ENCODE results near the gene CCDC15. TPM values are rescaled to one million over a fixed set of nuclear protein-coding genes. Genes with fewer than 3 reads are reported as not detected.

Gene CCDC15
- total and polyA plus RNA-seq, 2 of the 13 experiments (the other 11 are each of a cell fraction or from before 2014, with no cell fraction given) = 2.2 to 4.6 TPM

- Histone ChIP-seq H3K9ac (ENCODE audit: insufficient read depth, low read depth, low read length) (no peak overlapping the region), H4K20me1 (ENCODE audit: insufficient read depth, low read length) (no peaks in the 10 kb centered on the region), H3K4me3 (replicated peaks in 1 of 3; ENCODE audit: insufficient read depth in 1 of 3, low read depth in 2 of 3, low read length in 3 of 3) (no peak overlapping the region), H3K36me3 (replicated peaks in 1 of 2; ENCODE audit: control insufficient read depth in 1 of 2, insufficient read depth in 2 of 2, low read length in 2 of 2) (no peaks in the 10 kb centered on the region), H3K4me2 (ENCODE audit: low read depth, low read length) (no peak overlapping the region), H3K79me2 (ENCODE audit: insufficient read depth, low read length) (no peaks in the 10 kb centered on the region), H3K4me1 (ENCODE audit: insufficient read depth, low read length) (no peaks in the 10 kb centered on the region), H3K9me3 (ENCODE audit: low read length) (no peaks in the 10 kb centered on the region), H3K27ac (ENCODE audit: extremely low read length, insufficient read depth, low read length) (no peak overlapping the region), H2AFZ (ENCODE audit: low read length) (no peak overlapping the region), H3K27me3 (ENCODE audit: control insufficient read depth in 1 of 2, insufficient read depth in 2 of 2, low read length in 2 of 2) (no peaks in the 10 kb centered on the region)
- BruUV-seq (replicated peaks) = no TSS peak
- no peak for DNase-seq (ENCODE audit: low spot score)
- POLR2A ChIA-PET = no interaction called here
- ATAC-seq = no peak
- 91% methylated on average over 4 of the region's 4 CpGs for WGBS (ENCODE audit: low lambda C conversion rate)
- intact Hi-C loops (cut with micrococcal nuclease; ENCODE audit: unreplicated experiment) (no loop called here), in situ Hi-C loops (cut with HindIII; ENCODE audit: extremely low pct_ligation_motif_present, low pct_unique_long_range_greater_than_20kb) (no loop called here)
- CTCF ChIA-PET (ENCODE audit: low intra/inter-chr PET ratio, low total read pairs) = no interaction called here
- FAIRE-seq = no peak
- TF ChIP-seq, protein P1, sequence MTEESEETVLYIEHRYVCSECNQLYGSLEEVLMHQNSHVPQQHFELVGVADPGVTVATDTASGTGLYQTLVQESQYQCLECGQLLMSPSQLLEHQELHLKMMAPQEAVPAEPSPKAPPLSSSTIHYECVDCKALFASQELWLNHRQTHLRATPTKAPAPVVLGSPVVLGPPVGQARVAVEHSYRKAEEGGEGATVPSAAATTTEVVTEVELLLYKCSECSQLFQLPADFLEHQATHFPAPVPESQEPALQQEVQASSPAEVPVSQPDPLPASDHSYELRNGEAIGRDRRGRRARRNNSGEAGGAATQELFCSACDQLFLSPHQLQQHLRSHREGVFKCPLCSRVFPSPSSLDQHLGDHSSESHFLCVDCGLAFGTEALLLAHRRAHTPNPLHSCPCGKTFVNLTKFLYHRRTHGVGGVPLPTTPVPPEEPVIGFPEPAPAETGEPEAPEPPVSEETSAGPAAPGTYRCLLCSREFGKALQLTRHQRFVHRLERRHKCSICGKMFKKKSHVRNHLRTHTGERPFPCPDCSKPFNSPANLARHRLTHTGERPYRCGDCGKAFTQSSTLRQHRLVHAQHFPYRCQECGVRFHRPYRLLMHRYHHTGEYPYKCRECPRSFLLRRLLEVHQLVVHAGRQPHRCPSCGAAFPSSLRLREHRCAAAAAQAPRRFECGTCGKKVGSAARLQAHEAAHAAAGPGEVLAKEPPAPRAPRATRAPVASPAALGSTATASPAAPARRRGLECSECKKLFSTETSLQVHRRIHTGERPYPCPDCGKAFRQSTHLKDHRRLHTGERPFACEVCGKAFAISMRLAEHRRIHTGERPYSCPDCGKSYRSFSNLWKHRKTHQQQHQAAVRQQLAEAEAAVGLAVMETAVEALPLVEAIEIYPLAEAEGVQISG (CRISPR knock-in tag; IDR thresholded peaks at IDR 0.05) = no peak
- TF ChIP-seq AHR (CRISPR knock-in tag; IDR thresholded peaks at IDR 0.05) (no peak), PRMT3 (CRISPR knock-in tag; IDR thresholded peaks at IDR 0.05; ENCODE audit: borderline replicate concordance, low read depth) (no peak)
Observed at GRCh38 chr11:125049164-125049792, 95.3 kb downstream of the CCDC15 start.

DNA sequence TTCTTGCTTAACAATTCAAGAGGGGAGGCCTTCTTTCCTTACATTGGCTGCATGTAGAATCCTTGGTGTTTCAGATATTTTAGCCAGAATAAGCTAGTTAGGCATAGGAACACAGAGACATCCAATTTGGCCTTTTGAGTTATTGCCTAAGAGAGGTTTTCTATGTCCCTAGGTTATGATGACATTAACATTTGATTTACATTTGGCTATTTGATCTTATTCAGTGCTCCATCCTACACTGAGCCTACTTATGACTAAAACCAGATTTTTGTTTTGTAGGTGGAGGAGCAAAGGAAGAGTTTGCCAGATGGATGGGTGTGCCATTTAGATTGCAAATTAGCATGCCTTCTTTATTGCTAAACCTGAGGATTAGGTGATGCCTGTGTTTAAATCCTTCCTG, 98.0 kb downstream of the CCDC15 start:
- Histone ChIP-seq H3K36me3 (replicated peaks in 1 of 2; ENCODE audit: control insufficient read depth in 1 of 2, insufficient read depth in 2 of 2, low read length in 2 of 2) (no peaks in the 10 kb centered on the region), H3K4me2 (ENCODE audit: low read depth, low read length) (no peak overlapping the region), H3K79me2 (ENCODE audit: insufficient read depth, low read length) (no peaks in the 10 kb centered on the region), H3K27ac (ENCODE audit: extremely low read length, insufficient read depth, low read length) (no peak overlapping the region), H3K9ac (ENCODE audit: insufficient read depth, low read depth, low read length) (no peak overlapping the region), H3K27me3 (ENCODE audit: control insufficient read depth in 1 of 2, insufficient read depth in 2 of 2, low read length in 2 of 2) (no peaks in the 10 kb centered on the region), H3K4me1 (ENCODE audit: insufficient read depth, low read length) (peaks cover 5% of the 10 kb centered on the region), H2AFZ (ENCODE audit: low read length) (no peak overlapping the region), H4K20me1 (ENCODE audit: insufficient read depth, low read length) (no peaks in the 10 kb centered on the region), H3K4me3 (replicated peaks in 1 of 3; ENCODE audit: insufficient read depth in 1 of 3, low read depth in 2 of 3, low read length in 3 of 3) (no peak overlapping the region), H3K9me3 (ENCODE audit: low read length) (no peaks in the 10 kb centered on the region)
- FAIRE-seq = no peak
- BruUV-seq (replicated peaks) = no TSS peak
- ChIA-PET CTCF (ENCODE audit: low intra/inter-chr PET ratio, low total read pairs) (no interaction called here), POLR2A (no interaction called here)
- intact Hi-C loops (cut with micrococcal nuclease; ENCODE audit: unreplicated experiment) = no loop called here
- in situ Hi-C loops (cut with HindIII; ENCODE audit: extremely low pct_ligation_motif_present, low pct_unique_long_range_greater_than_20kb) = no loop called here
- no peak for DNase-seq (ENCODE audit: low spot score)
- no peak for ATAC-seq
- TF ChIP-seq ZNF224 (CRISPR knock-in tag; IDR thresholded peaks at IDR 0.05) (no peak), THAP11 (CRISPR knock-in tag; IDR thresholded peaks at IDR 0.05) (no peak), ZNF17 (CRISPR knock-in tag; IDR thresholded peaks at IDR 0.05) (no peak), ZNF629 (CRISPR knock-in tag; conservative IDR thresholded peaks at IDR 0.05) (no peak), ATF3 (CRISPR knock-in tag; IDR thresholded peaks at IDR 0.05) (no peak), ATF2 (CRISPR knock-in tag; IDR thresholded peaks at IDR 0.05) (no peak), MTA3 (CRISPR knock-in tag; IDR thresholded peaks at IDR 0.05) (no peak)
- TF ChIP-seq, protein P2, sequence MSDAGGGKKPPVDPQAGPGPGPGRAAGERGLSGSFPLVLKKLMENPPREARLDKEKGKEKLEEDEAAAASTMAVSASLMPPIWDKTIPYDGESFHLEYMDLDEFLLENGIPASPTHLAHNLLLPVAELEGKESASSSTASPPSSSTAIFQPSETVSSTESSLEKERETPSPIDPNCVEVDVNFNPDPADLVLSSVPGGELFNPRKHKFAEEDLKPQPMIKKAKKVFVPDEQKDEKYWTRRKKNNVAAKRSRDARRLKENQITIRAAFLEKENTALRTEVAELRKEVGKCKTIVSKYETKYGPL (CRISPR knock-in tag; IDR thresholded peaks at IDR 0.05) = no peak
- TF ChIP-seq, protein P3, sequence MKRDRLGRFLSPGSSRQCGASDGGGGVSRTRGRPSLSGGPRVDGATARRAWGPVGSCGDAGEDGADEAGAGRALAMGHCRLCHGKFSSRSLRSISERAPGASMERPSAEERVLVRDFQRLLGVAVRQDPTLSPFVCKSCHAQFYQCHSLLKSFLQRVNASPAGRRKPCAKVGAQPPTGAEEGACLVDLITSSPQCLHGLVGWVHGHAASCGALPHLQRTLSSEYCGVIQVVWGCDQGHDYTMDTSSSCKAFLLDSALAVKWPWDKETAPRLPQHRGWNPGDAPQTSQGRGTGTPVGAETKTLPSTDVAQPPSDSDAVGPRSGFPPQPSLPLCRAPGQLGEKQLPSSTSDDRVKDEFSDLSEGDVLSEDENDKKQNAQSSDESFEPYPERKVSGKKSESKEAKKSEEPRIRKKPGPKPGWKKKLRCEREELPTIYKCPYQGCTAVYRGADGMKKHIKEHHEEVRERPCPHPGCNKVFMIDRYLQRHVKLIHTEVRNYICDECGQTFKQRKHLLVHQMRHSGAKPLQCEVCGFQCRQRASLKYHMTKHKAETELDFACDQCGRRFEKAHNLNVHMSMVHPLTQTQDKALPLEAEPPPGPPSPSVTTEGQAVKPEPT (CRISPR knock-in tag; IDR thresholded peaks at IDR 0.05; ENCODE audit: low read depth) = no peak

All from HepG2 (cell line).